Smooth muscle cell (in vitro differentiated cells): ENCODE data around the gene SOCS2. TPM values are rescaled to one million over a fixed set of nuclear protein-coding genes. Genes with fewer than 3 reads are reported as not detected.

ENCODE experiments used
- DNase-seq: peaks from one replicate; lab custom pipeline; 2025; ENCODE audit not compliant: unreplicated experiment; lab: John Stamatoyannopoulos, UW
- H2AFZ ChIP-seq: fragments of 200-600 bp; sonication (generic); 2 replicates; pipeline ENCODE4 v1.6.0; 2016; ENCODE audit warnings: antibody characterized with exemption, low read depth, mild to moderate bottlenecking
- H3F3A ChIP-seq: fragments of 200-600 bp; sonication (generic); 2 replicates; pipeline ENCODE4 v1.6.0; 2017; ENCODE audit warnings: antibody characterized with exemption, low read depth
- H3K27ac ChIP-seq: fragments of 200-600 bp; sonication (generic); 2 replicates; pipeline ENCODE4 v1.5.1; 2016; ENCODE audit warnings: low read depth, mild to moderate bottlenecking
- H3K27me3 ChIP-seq: fragments of 200-600 bp; sonication (generic); 2 replicates; pipeline ENCODE4 v1.6.1; 2016; ENCODE audit warnings: low read depth, mild to moderate bottlenecking
- H3K36me3 ChIP-seq: fragments of 200-600 bp; sonication (generic); 2 replicates; pipeline ENCODE4 v1.5.1; 2016; ENCODE audit warnings: low read depth
- H3K4me1 ChIP-seq: fragments of 200-600 bp; sonication (generic); 2 replicates; pipeline ENCODE4 v1.5.1; 2016; ENCODE audit warnings: low read depth
- H3K4me2 ChIP-seq: fragments of 200-600 bp; sonication (generic); 2 replicates; pipeline ENCODE4 v1.6.0; 2016; ENCODE audit warnings: mild to moderate bottlenecking
- H3K4me3 ChIP-seq: fragments of 200-600 bp; sonication (generic); 2 replicates; pipeline ENCODE4 v1.5.1; 2016; ENCODE audit warnings: mild to moderate bottlenecking
- H3K79me2 ChIP-seq: fragments of 200-600 bp; sonication (generic); 2 replicates; pipeline ENCODE4 v1.6.0; 2016; ENCODE audit warnings: low read depth, mild to moderate bottlenecking
- H3K9ac ChIP-seq: fragments of 200-600 bp; sonication (generic); 2 replicates; pipeline ENCODE4 v1.6.0; 2016; ENCODE audit warnings: low read depth
- H3K9me3 ChIP-seq: fragments of 200-600 bp; sonication (generic); replicated peaks from 2 replicates; pipeline ENCODE4 v1.5.1; 2016; ENCODE audit warnings: low read depth
- H4K20me1 ChIP-seq: fragments of 200-600 bp; sonication (generic); 2 replicates; pipeline ENCODE4 v1.6.0; 2016; ENCODE audit warnings: low read depth
- CTCF ChIP-seq: fragments of 200-600 bp; sonication (generic); IDR thresholded peaks from 2 replicates; pipeline ENCODE4 v1.5.1; 2017; ENCODE audit warnings: borderline replicate concordance, mild to moderate bottlenecking, antibody characterized with exemption; ENCODE audit not compliant: insufficient read depth, poor library complexity, severe bottlenecking
- WGBS: methylation state at CpG from one replicate; pipeline ENCODE4 v1.1.7; 2016; ENCODE audit warnings: low lambda C conversion rate; 5-methylcytosine and 5-hydroxymethylcytosine counted together
- polyA plus RNA-seq: library from polyadenylated mRNA; unstranded; fragments of >200 nt; fragmentation: Nextera tagmentation; extraction: Ambion mirVana; gene quantifications from 2 replicates; pipeline ENCODE4 v1.2.1, GENCODE V29; 2016
- total RNA-seq: library from RNA; depleted of rRNA; stranded (reverse); fragments of >200 nt; gene quantifications from 2 replicates; pipeline ENCODE4 v1.2.3, GENCODE V29; 2014

The SOCS2 gene
- total and polyA plus RNA-seq, 2 experiments from 2014 or later, result 4.9 to 18.6 TPM

DNA sequence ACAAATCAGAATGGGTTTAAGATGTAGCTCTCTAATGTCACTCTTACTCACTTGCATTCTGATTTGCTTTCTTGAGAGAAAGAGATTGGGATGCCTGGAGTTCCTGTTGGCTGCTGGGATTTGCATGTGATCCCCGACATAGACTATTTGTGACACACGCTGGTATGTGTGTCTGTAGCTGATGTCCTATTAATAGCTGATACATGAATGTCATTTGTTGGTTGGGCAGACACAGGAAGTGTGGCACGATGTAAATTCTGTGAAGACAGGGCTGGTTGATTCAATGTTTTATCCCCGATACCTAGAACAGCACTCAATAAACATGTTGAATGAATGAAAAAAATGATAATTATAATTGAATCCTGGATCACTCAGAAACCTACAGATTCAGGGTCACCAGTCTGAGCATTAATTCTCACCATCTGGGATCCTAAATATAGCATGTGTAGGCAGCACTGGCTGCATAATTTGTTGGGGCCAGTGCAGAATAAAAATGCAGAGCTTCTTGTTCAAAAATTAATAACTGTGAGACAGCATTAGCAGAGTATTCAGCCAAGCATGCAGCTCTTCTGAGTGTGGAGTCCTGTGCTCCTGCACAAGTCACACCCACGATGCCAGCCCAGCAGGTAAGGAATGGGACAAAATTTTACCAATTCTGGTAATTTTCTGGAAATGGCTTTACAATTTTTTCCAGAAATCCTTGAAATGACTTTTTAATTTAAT lies 35.5 kb upstream of the SOCS2 start:
- Histone ChIP-seq H3K27ac (peak overlapping the region; percentile 53), H3K79me2 (no peaks in the 10 kb centered on the region), H3F3A (no peaks in the 10 kb centered on the region), H3K4me1 (no peaks in the 10 kb centered on the region), H4K20me1 (no peaks in the 10 kb centered on the region), H3K27me3 (no peaks in the 10 kb centered on the region), H3K4me2 (peak overlapping the region; percentile 59), H3K9me3 (no peaks in the 10 kb centered on the region), H3K9ac (no peak overlapping the region), H3K36me3 (no peaks in the 10 kb centered on the region), H2AFZ (peak overlapping the region; percentile 54), H3K4me3 (no peak overlapping the region)
- TF ChIP-seq CTCF, result no peak
- no peak for DNase-seq
- 44% methylated on average over 5 of the region's 5 CpGs for WGBS

GRCh38 chr12:93537769-93538168 lies 34.7 kb upstream of the SOCS2 start:
- H3K27ac ChIP-seq, result no peak overlapping the region
- no peaks in the 10 kb centered on the region for H3K79me2 ChIP-seq
- H3K9ac ChIP-seq, result no peak overlapping the region
- WGBS, result 95% methylated on average over 5 of the region's 5 CpGs
- no peak overlapping the region for H3K4me2 ChIP-seq
- no peaks in the 10 kb centered on the region for H3F3A ChIP-seq
- no peaks in the 10 kb centered on the region for H3K36me3 ChIP-seq
- H3K9me3 ChIP-seq, result no peaks in the 10 kb centered on the region
- no peak for TF ChIP-seq CTCF
- no peak overlapping the region for H3K4me3 ChIP-seq
- no peaks in the 10 kb centered on the region for H3K27me3 ChIP-seq
- no peaks in the 10 kb centered on the region for H4K20me1 ChIP-seq
- no peak for DNase-seq
- no peak overlapping the region for H2AFZ ChIP-seq
- H3K4me1 ChIP-seq, result no peaks in the 10 kb centered on the region

- Histone ChIP-seq H3K4me2 (no peak overlapping the region), H3K9me3 (no peaks in the 10 kb centered on the region), H2AFZ (no peak overlapping the region), H3K9ac (no peak overlapping the region), H3K4me1 (no peaks in the 10 kb centered on the region), H3K36me3 (no peaks in the 10 kb centered on the region), H3K79me2 (no peaks in the 10 kb centered on the region), H3K27ac (no peak overlapping the region), H3K27me3 (no peaks in the 10 kb centered on the region), H4K20me1 (no peaks in the 10 kb centered on the region), H3K4me3 (no peak overlapping the region), H3F3A (no peaks in the 10 kb centered on the region)
- WGBS, result 97% methylated on average over 4 of the region's 4 CpGs
- no peak for TF ChIP-seq CTCF
- no peak for DNase-seq
These were observed 32.7 kb upstream of the SOCS2 start for GRCh38 chr12:93539821-93540220.

DNA sequence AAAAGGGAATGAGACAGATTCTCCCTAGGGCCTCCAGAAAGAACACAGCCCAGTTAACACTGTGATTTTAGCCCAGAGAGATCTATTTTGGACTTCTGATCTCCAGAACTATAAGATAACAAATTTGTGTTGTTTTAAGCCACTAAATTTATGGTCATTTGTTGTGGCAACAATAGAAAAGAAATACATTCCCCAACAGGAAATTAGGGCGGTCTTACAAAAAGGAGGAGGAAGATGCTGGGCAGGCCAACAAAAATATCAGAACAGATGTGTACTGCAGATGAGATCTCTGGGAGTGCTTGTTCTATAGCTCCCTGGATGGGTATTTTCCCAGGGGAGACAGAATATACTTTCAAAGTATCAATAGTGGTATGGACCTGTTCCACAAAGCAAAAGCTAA lies 32.0 kb upstream of the SOCS2 start:
- Histone ChIP-seq H2AFZ (no peak overlapping the region), H3K4me2 (no peak overlapping the region), H3K9ac (no peak overlapping the region), H4K20me1 (no peaks in the 10 kb centered on the region), H3K9me3 (no peaks in the 10 kb centered on the region), H3K27me3 (no peaks in the 10 kb centered on the region), H3K79me2 (no peaks in the 10 kb centered on the region), H3K4me1 (no peaks in the 10 kb centered on the region), H3K4me3 (no peak overlapping the region), H3K27ac (no peak overlapping the region), H3K36me3 (no peaks in the 10 kb centered on the region), H3F3A (no peaks in the 10 kb centered on the region)
- DNase-seq, result no peak
- TF ChIP-seq CTCF, result no peak
- WGBS, result 100% methylated on average over 1 of the region's 1 CpG
